Sigmoid colon (tissue), 7 donors: ENCODE data around the gene SMIM22. TPM values are rescaled to one million over a fixed set of nuclear protein-coding genes. Genes with fewer than 3 reads are reported as not detected.

Experiments used
- DNase-seq: peaks from one replicate; pipeline ENCODE4 v3.0.0-alpha.2; 2019
- H3K27ac ChIP-seq, 4 donors: fragments of 200-600 bp; sonication (generic); one replicate each; pipeline ENCODE4 v1.5.1; 2016 to 2019; ENCODE audit warnings: mild to moderate bottlenecking in 1 of 4
- H3K27me3 ChIP-seq, 3 donors: fragments of 200-600 bp; sonication (generic); one replicate each; pipeline ENCODE4 v1.5.1; 2019; ENCODE audit warnings: mild to moderate bottlenecking in 1 of 3
- H3K36me3 ChIP-seq, 4 donors: fragments of 200-600 bp; sonication (generic); one replicate each; pipeline ENCODE4 v1.5.1; 2016 to 2019
- H3K4me1 ChIP-seq, 4 donors: fragments of 200-600 bp; sonication (generic); one replicate each; pipeline ENCODE4 v1.5.1; 2017 to 2019
- H3K4me3 ChIP-seq, 4 donors: fragments of 200-600 bp; sonication (generic); one replicate each; pipeline ENCODE4 v1.5.1; 2017 to 2019; ENCODE audit warnings: mild to moderate bottlenecking in 2 of 4, moderate library complexity in 1 of 4
- H3K9me3 ChIP-seq, 4 donors: fragments of 200-600 bp in 3 of 4; sonication (generic) in 3 of 4; one replicate each; pipeline versions ENCODE4 v1.5.1 to v1.6.1; 2013 to 2019
- CTCF ChIP-seq, 4 experiments: fragments of 450-650 bp in 3 of 4; fragments of 200-600 bp in 1 of 4; IDR thresholded peaks; one replicate each; pipeline ENCODE4 v1.5.1; 2016 to 2019; ENCODE audit warnings: antibody characterized with exemption in 4 of 4, mild to moderate bottlenecking in 3 of 4, moderate library complexity in 2 of 4
- EP300 ChIP-seq, 4 donors: sonication (generic); formaldehyde crosslinking; IDR thresholded peaks; one replicate each; pipeline ENCODE4 v1.6.1; 2017; ENCODE audit warnings: antibody characterized with exemption in 4 of 4
- POLR2A ChIP-seq, 2 donors: fragments of 450-650 bp; IDR thresholded peaks; one replicate each; pipeline ENCODE4 v1.6.1; 2016; ENCODE audit warnings: antibody characterized with exemption in 2 of 2, mild to moderate bottlenecking in 2 of 2, moderate library complexity in 2 of 2
- POLR2AphosphoS5 ChIP-seq, 4 donors: sonication (generic); formaldehyde crosslinking; IDR thresholded peaks; one replicate each; pipeline ENCODE4 v1.6.1; 2017; ENCODE audit warnings: antibody characterized with exemption in 4 of 4
- WGBS, 2 donors: extraction: QIAGEN DNeasy Blood & Tissue Kit; methylation state at CpG; one replicate each; pipeline ENCODE4 v1.1.7; 2013; 5-methylcytosine and 5-hydroxymethylcytosine counted together
- intact Hi-C: fragments of 100-400 bp; cut with DNase I; formaldehyde crosslinking; loops from one replicate; pipeline ENCODE4 v1.15.1; 2023
- polyA plus RNA-seq, 3 donors: library from polyadenylated mRNA; stranded (reverse); fragments of 200-250 nt; gene quantifications; one replicate each; pipeline ENCODE4 v1.2.3, GENCODE V29; 2013
- total RNA-seq, 4 donors: library from RNA; depleted of rRNA; stranded (reverse); fragments of >200 nt; gene quantifications; one replicate each; pipeline ENCODE4 v1.1.0, GENCODE V29; 2016
- donor health status: healthy with polysubstance abuse.
- donor health status: Bipolar disorder and iron deficiency.
- donor health status: healthy.

The SMIM22 gene
- total and polyA plus RNA-seq, 7 donors = 848 to 2,006 (median 1,963) TPM; not detected in 4

GRCh38 chr16:4825196-4825595 lies 30.0 kb downstream of the SMIM22 start:
- TF ChIP-seq POLR2AphosphoS5 (IDR thresholded peaks at IDR 0.05) (no peak), POLR2A (IDR thresholded peaks at IDR 0.05) (no peak), EP300 (IDR thresholded peaks at IDR 0.05) (no peak), CTCF (IDR thresholded peaks at IDR 0.05) (no peak)
- Histone ChIP-seq H3K9me3 (no peaks in the 10 kb centered on the region), H3K27me3 (no peaks in the 10 kb centered on the region), H3K36me3 (peaks cover 41 to 100% (median 73%) of the 10 kb centered on the region in 4 donors), H3K4me3 (no peak overlapping the region), H3K4me1 (no peaks in the 10 kb centered on the region), H3K27ac (no peak overlapping the region)
- no peak for DNase-seq
- intact Hi-C loops = no loop called here
- WGBS, 2 donors = 87 to 94% methylated on average over 8 of the region's 8 CpGs

GRCh38 chr16:4826526-4826925 lies 31.4 kb downstream of the SMIM22 start:
- Histone ChIP-seq H3K4me3 (no peak overlapping the region), H3K4me1 (no peaks in the 10 kb centered on the region), H3K27me3 (no peaks in the 10 kb centered on the region), H3K27ac (no peak overlapping the region), H3K9me3 (no peaks in the 10 kb centered on the region), H3K36me3 (peaks cover 42 to 100% (median 72%) of the 10 kb centered on the region in 4 donors)
- WGBS, 2 donors = 95 to 98% methylated on average over 4 of the region's 4 CpGs
- intact Hi-C loops = no loop called here
- no peak for TF ChIP-seq EP300 (IDR thresholded peaks at IDR 0.05)
- no peak for TF ChIP-seq CTCF (IDR thresholded peaks at IDR 0.05)
- no peak for TF ChIP-seq POLR2A (IDR thresholded peaks at IDR 0.05)
- no peak for TF ChIP-seq POLR2AphosphoS5 (IDR thresholded peaks at IDR 0.05)
- DNase-seq = no peak

- no peaks in the 10 kb centered on the region for H3K27me3 ChIP-seq
- intact Hi-C loops = no loop called here
- TF ChIP-seq CTCF (IDR thresholded peaks at IDR 0.05) (no peak), POLR2AphosphoS5 (IDR thresholded peaks at IDR 0.05) (no peak), POLR2A (IDR thresholded peaks at IDR 0.05) (no peak), EP300 (IDR thresholded peaks at IDR 0.05) (no peak)
- H3K9me3 ChIP-seq = no peaks in the 10 kb centered on the region
- no peak overlapping the region for H3K4me3 ChIP-seq
- H3K36me3 ChIP-seq = peaks cover 47 to 100% (median 72%) of the 10 kb centered on the region in 4 donors
- DNase-seq = no peak
- no peak overlapping the region for H3K27ac ChIP-seq
- WGBS, 2 donors = 90 to 93% methylated on average over 10 of the region's 10 CpGs
- H3K4me1 ChIP-seq = no peaks in the 10 kb centered on the region
These were observed 31.8 kb downstream of the SMIM22 start for GRCh38 chr16:4826980-4827379.

- Histone ChIP-seq H3K4me3 (no peak overlapping the region), H3K9me3 (no peaks in the 10 kb centered on the region), H3K27me3 (no peaks in the 10 kb centered on the region), H3K36me3 (peaks cover 40 to 98% (median 65%) of the 10 kb centered on the region in 4 donors), H3K4me1 (no peaks in the 10 kb centered on the region), H3K27ac (no peak overlapping the region)
- intact Hi-C loops = no loop called here
- WGBS, 2 donors = 24 to 80% methylated on average over 11 of the region's 11 CpGs
- DNase-seq = no peak
- TF ChIP-seq POLR2AphosphoS5 (IDR thresholded peaks at IDR 0.05) (no peak), POLR2A (IDR thresholded peaks at IDR 0.05) (no peak), EP300 (IDR thresholded peaks at IDR 0.05) (no peak), CTCF (IDR thresholded peaks at IDR 0.05) (no peak)
These were observed 33.6 kb downstream of the SMIM22 start for GRCh38 chr16:4828567-4829321.
